ENCODE data around the gene OPCML.

The OPCML gene

GRCh38 chr11:132658004-132658403 lies 874.3 kb downstream of the OPCML start:
- no peaks in the 10 kb centered on the region for H3K4me1 ChIP-seq (ENCODE audit: low read depth, poor library complexity, severe bottlenecking)
- H2AFZ ChIP-seq (ENCODE audit: low read depth) = no peak overlapping the region
- no peak for TF ChIP-seq CTCF (conservative IDR thresholded peaks at IDR 0.05; ENCODE audit: low read depth, low read length)
- H4K20me1 ChIP-seq (ENCODE audit: insufficient read depth) = no peaks in the 10 kb centered on the region
- H3K9ac ChIP-seq = no peak overlapping the region
- no peaks in the 10 kb centered on the region for H3K27me3 ChIP-seq (ENCODE audit: insufficient read depth, low read depth)
- no peaks in the 10 kb centered on the region for H3K36me3 ChIP-seq (ENCODE audit: insufficient read depth)
- H3K27ac ChIP-seq = no peak overlapping the region
- H3K4me3 ChIP-seq (IDR thresholded peaks at IDR 0.05; ENCODE audit: insufficient read depth, low read depth, low read length) = no peak overlapping the region
- no peaks in the 10 kb centered on the region for H3K79me2 ChIP-seq (ENCODE audit: insufficient read depth, low read depth)
- no peak overlapping the region for H3K4me2 ChIP-seq

- Histone ChIP-seq H3K79me2 (ENCODE audit: insufficient read depth, low read depth) (no peaks in the 10 kb centered on the region), H2AFZ (ENCODE audit: low read depth) (no peak overlapping the region), H3K27ac (no peak overlapping the region), H3K4me2 (no peak overlapping the region), H3K9ac (no peak overlapping the region), H3K27me3 (ENCODE audit: insufficient read depth, low read depth) (no peaks in the 10 kb centered on the region), H3K4me1 (ENCODE audit: low read depth, poor library complexity, severe bottlenecking) (no peaks in the 10 kb centered on the region), H4K20me1 (ENCODE audit: insufficient read depth) (no peaks in the 10 kb centered on the region), H3K4me3 (IDR thresholded peaks at IDR 0.05; ENCODE audit: insufficient read depth, low read depth, low read length) (no peak overlapping the region), H3K36me3 (ENCODE audit: insufficient read depth) (no peaks in the 10 kb centered on the region)
- no peak for TF ChIP-seq CTCF (conservative IDR thresholded peaks at IDR 0.05; ENCODE audit: low read depth, low read length)
Measured at GRCh38 chr11:132655187-132655855, 877.0 kb downstream of the OPCML start.

GRCh38 chr11:132653237-132653636 lies 879.1 kb downstream of the OPCML start:
- Histone ChIP-seq H4K20me1 (ENCODE audit: insufficient read depth) (no peaks in the 10 kb centered on the region), H2AFZ (ENCODE audit: low read depth) (no peak overlapping the region), H3K4me1 (ENCODE audit: low read depth, poor library complexity, severe bottlenecking) (no peaks in the 10 kb centered on the region), H3K4me2 (no peak overlapping the region), H3K9ac (no peak overlapping the region), H3K79me2 (ENCODE audit: insufficient read depth, low read depth) (no peaks in the 10 kb centered on the region), H3K27ac (no peak overlapping the region), H3K4me3 (IDR thresholded peaks at IDR 0.05; ENCODE audit: insufficient read depth, low read depth, low read length) (no peak overlapping the region), H3K27me3 (ENCODE audit: insufficient read depth, low read depth) (no peaks in the 10 kb centered on the region), H3K36me3 (ENCODE audit: insufficient read depth) (no peaks in the 10 kb centered on the region)
- no peak for TF ChIP-seq CTCF (conservative IDR thresholded peaks at IDR 0.05; ENCODE audit: low read depth, low read length)

- no peaks in the 10 kb centered on the region for H3K79me2 ChIP-seq (ENCODE audit: insufficient read depth, low read depth)
- H3K4me1 ChIP-seq (ENCODE audit: low read depth, poor library complexity, severe bottlenecking) = no peaks in the 10 kb centered on the region
- TF ChIP-seq CTCF (conservative IDR thresholded peaks at IDR 0.05; ENCODE audit: low read depth, low read length) = no peak
- no peaks in the 10 kb centered on the region for H4K20me1 ChIP-seq (ENCODE audit: insufficient read depth)
- no peaks in the 10 kb centered on the region for H3K36me3 ChIP-seq (ENCODE audit: insufficient read depth)
- no peak overlapping the region for H2AFZ ChIP-seq (ENCODE audit: low read depth)
- H3K27ac ChIP-seq = no peak overlapping the region
- H3K27me3 ChIP-seq (ENCODE audit: insufficient read depth, low read depth) = no peaks in the 10 kb centered on the region
- H3K4me3 ChIP-seq (IDR thresholded peaks at IDR 0.05; ENCODE audit: insufficient read depth, low read depth, low read length) = no peak overlapping the region
- no peak overlapping the region for H3K9ac ChIP-seq
- no peak overlapping the region for H3K4me2 ChIP-seq
Measured at GRCh38 chr11:132650969-132651720, 881.2 kb downstream of the OPCML start.

Data from KMS-11 (cell line).